HG03432 (cell line): ENCODE data around the gene PTGER4.
"Not testable (repeated sequence)": the region's sequence is repeated elsewhere in the genome, so short reads cannot be mapped to it uniquely, and the experiment has no call there.

Source experiments
- ATAC-seq: cut with Tn5 transposase; IDR thresholded peaks from one replicate; pipeline ENCODE4 v1.9.1; 2021; ENCODE audit warnings: mild to moderate bottlenecking, moderate library complexity; ENCODE audit not compliant: unreplicated experiment

The PTGER4 gene

DNA sequence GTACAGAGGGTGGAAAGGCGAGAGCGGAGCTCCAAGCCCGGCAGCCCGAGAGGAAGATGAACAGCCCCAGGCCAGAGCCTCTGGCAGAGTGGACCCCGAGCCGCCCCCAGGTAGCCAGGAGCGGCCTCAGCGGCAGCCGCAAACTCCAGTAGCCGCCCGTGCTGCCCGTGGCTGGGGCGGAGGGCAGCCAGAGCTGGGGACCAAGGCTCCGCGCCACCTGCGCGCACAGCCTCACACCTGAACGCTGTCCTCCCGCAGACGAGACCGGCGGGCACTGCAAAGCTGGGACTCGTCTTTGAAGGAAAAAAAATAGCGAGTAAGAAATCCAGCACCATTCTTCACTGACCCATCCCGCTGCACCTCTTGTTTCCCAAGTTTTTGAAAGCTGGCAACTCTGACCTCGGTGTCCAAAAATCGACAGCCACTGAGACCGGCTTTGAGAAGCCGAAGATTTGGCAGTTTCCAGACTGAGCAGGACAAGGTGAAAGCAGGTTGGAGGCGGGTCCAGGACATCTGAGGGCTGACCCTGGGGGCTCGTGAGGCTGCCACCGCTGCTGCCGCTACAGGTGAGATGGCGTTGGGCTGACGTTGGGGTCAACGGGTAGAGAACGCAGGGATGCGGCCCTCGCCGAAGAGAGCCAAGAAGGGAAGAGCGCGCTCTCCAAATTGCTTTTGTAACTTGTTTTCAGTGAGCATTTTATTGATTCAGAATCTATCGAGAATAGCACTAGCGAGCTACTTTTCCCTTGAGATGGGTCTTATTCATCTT lies at the start of gene PTGER4:
TSS of gene PTGER4 (plus strand) at position 3 of the 769 bp plus-strand sequence. CDS start 1,079 bp downstream, outside the sequence.
- ATAC-seq: peak; percentile 36

DNA sequence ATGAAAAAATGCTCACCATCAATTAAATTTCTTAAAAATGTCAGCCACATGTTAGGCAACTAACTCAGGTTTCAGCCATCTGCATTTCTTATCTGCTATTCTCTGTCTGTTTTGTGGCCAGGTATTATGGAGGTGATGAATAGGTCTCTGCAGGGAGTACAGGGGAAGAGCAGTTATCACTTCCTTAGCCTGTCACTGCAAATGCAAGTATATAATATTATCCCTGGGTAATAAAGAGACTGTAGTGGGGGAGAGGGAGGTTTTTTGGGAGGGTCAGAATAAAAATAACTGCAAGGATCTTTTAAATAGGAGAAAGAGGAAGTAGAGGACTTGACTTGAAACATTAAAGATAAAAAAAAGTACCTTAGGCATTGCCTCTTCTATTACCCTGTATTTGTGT lies 49.6 kb upstream of the PTGER4 start:
- ATAC-seq: no peak

DNA sequence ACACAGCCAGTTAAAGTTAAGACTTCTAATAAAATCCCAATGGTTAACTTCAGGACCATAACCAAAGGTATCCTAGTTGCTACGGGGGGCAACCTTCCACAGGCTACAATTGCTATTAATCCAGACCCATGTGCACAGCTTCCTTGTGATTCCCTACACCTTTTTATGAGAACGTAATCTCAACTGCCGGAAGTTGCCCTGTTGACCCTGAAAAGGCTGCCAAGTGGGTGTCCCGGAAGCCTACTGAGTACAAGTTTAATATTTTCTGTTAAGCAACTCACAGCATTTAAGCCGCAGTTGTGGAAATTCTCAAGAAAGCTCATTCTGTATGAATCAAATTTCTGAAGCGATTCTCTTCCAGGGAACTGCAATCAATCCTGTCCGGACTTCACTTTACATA lies 48.5 kb upstream of the PTGER4 start:
- no peak for ATAC-seq

DNA sequence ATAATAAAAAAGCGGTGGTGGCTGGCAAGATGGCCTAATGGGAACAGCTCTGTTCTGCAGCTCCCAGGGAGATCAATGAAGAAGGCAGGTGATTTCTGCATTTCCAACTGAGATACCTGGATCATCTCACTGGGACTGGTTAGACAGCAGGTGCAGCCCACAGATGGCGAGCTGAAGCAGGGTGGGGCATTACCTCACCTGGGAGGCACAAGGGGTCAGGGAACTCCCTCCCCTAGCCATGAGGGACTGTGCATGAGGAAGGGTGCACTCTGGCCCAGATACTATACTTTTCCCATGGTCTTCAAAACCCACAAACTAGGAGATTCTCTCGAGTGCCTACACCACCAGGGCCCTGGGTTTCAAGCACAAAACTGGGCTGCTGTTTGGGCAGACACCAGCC lies 45.6 kb upstream of the PTGER4 start:
- ATAC-seq: no peak

DNA sequence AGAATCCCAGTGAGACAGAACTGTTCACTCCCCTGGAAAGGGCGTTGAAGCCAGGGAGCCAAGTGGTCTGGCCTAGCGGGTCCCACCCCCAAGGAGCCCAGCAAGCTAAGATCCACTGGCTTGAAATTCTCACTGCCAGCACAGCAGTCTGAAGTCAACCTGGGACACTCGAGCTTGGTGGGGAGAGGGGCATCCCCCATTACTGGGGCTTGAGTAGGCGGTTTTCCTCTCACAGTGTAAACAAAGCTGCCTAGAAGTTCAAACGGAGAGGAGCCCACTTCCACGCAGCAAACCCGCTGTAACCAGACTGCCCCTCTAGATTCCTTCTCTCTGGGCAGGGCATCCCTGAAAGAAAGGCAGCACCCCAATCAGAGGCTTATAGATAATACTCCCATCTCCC lies 45.1 kb upstream of the PTGER4 start:
- no peak for ATAC-seq

DNA sequence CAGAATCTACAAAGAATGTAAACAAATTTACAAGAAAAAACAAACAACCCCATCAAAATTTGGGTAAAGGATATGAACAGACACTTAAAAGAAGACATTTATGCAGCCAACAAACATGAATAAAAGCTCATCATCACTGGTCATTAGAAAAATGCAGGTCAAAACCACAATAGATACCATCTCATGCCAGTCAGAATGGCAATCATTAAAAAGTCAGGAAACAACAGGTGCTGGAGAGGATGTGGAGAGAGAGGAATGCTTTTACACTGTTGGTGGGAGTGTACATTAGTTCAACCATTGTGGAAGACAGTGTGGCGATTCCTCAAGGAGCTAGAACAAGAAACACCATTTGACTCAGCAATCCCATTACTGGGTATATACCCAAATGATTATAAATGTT lies 40.2 kb upstream of the PTGER4 start:
- ATAC-seq: not testable (repeated sequence)

DNA sequence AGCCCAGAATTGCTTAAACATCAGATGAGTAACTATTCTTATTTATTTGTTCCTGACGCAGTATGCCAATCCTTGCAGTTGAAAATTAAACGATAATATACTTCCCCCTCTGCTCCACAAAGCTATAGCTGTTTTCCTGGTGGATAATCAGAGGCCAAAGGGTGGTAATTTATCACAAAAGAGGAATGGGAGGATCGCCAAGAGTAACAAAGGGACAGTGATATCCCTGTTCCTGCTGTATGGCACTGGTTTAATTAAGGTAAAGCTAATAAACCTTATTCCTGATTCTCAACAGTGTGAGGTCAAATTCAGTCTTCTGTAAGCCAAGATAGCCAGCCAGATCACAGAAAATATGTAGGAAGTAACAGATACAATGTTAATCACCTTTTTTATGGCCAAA lies 33.4 kb upstream of the PTGER4 start:
- ATAC-seq: no peak

DNA sequence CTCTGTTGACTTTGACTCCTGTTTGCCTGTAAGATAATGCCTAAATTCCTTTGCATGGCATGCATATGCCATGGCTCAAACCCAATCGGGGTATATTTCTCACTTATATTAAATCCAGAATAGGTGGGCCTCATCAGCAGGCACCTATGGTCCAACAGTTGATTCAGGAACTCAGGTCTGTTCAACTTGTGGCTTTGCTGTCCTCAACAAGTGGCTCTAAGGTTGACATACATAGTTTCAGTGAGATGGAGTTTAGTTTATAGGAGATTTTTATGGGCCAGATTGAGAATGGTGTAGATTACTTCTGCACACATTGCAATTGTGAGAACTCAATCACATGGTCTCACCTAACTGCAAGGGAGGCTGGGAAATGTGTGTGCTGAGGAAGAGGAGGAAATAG lies 31.6 kb upstream of the PTGER4 start:
- ATAC-seq: no peak

DNA sequence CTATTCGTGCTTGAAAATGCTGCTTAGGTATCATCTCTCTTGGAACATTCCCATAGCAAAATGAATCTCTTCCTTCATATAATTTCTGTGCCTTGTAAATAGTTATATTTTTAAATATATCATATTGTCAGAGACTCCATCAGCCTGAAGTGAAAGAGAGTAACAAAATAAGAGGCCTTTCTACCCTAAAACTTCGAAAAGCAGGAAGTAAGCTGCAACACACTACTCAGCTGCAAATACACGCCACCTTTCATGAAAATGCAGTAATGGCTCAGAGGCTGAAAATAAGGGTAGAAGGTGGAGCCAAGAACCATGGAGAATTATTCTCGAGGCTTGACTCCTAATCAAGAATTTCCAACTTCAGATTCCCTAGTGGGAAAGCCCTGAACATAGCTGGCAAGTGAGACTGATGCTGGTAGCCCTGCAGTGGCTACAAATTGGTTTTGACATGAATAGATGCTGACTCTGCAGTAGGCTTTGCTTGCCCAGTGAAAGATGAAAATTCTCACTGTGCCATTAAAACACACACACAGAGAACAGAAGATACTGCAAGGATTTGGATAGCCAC lies 30.2 kb upstream of the PTGER4 start:
- no peak for ATAC-seq

DNA sequence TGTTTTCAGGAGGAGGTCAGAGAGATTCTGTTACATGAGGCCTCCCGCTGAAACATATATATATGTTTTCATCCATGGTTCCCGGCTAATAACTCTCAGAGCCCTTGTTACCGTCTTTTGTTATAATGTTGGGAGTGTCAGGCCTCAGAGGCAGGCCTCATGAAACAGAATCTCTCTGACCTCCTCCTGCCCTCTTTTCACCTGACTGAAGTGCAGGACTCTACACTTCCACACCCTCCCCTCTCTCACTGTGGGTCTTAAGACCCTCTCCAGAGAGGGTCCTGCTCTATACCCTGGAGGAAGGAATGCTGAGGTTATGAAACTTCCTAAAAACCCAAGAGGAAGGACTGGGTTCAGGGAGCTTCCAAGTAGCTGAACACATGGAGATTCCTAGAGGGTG lies 28.5 kb upstream of the PTGER4 start:
- no peak for ATAC-seq

DNA sequence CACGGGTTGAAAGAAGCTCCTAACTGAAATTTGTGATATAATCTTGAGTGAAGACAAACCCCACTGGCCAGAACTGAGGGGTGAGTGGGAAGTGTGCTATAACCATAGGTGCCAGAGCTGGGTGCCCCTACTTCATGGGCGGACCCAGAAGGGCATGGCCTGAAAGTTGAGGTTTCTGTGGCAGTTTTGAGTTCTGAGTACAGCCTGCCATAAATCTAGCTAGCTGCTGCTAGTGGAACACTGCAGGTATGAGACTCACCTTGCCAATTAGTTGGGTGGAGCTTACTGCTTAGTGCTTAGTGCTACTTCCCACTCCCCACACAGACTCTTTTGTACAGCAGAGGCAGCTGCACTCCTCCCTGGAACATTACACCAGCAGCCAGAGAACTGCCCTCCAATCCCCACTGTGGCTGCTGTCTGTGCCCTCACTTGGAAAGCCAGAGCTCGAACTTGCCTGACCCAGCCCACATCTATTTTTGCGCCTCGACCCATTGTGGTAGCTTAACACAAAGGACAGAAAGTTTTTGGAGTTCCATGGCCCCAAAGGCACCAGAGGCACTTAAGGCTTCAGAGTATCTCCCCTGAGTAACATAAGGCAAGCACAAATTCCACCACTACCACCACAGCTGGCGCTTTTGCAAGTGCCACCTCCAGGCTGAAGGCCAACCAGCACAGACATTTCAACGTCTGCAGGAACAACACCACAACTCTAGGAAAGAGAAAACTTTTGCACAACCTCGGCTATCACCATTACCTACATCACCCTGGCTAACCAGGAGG lies 27.1 kb upstream of the PTGER4 start:
- ATAC-seq: peak; percentile 13

DNA sequence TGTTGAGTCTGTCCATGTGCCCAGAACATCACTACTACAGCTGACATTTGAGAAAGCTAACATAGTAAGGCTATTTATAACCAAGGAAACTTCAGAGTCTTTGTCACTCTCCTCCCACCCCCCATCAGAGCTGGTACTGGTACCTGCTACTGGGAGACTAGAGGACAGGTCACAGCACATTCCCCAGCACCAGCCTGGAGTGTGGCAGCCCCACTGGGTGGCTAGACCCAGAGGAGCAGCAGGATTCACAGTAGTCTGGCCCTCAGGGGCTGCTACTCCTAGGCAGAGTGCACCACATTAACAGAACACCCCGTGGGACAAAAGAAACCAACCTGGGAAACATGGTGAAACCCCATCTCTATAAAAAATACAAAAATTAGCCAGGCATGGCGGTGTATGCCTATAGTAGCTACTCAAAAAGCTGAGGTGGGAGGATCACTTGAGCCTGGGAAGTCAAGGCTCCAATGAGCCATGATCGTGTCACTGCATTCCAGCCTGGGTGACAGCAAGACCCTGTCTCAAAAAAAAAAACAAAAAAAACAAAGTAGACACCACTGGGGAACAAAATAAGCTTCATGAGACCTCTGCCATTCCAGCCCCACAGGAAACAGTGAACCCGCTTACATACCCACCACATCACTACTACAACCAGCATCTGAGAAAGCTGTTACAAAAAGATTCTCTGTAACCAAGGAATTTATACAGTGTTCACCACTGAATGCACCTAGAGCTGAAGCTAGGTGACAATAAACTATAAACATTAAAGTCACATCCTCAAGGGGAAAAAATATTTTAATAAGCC lies 26.3 kb upstream of the PTGER4 start:
- ATAC-seq: peak; percentile 53

DNA sequence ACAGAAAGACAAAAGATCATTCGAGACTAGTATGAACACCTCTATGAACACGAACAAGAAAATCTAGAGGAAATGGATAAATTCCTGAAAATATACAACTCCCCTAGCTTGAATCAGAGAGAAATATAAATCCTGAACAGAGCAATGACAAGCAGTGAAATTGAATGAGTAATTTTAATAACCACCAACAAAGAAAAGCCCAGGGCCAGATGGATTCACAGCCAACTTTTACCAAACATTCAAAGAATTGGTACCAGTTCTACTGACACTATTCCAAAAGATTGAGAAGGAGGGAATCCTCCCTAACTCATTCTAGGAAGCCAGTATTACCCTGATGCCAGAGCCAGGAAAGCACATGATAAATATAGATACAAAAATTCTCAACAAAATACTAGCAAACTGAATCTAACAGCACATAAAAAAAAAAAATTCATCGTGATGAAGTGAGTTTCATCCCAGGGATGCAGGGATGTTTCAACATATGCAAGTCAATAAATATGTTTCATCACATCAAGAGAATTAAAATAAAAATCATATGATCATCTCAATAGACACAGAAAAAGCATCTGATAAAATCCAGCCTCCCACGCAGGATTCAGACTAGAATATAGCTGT lies 25.2 kb upstream of the PTGER4 start:
- ATAC-seq: no peak

DNA sequence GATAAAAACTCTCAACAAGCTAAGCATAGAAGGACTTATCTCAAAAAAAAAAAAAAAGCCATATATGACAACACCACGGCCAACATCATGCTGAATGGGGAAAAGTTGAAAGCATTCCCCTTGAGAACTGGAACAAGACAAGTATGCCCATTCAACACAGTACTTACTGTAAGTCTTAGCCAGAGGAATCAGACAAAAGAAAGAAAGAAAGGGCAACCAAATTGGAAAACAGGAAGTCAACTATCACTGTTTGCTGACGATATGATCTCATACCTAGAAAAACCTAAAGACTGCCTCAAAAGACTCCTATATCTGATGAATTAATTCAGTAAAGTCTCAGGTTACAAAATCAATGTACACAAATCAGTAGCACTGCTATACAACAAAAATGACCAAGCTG lies 24.6 kb upstream of the PTGER4 start:
- ATAC-seq: no peak

DNA sequence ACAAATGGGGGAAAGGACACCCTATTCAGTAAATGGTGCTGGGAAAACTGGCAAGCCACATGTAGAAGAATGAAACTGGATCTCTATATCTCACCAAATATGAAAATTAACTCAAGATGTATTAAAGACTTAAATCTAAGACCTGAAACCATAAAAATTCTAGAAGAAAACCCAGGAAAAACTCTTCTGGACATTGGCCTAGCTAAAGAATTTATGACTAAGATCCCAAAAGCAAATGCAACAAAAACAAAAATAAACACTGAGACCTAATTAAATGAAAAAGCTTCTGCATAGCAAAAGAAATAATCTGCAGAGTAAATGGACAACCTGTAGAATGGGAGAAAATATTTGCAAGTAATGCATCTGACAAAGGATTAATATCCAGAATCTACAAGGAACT lies 23.6 kb upstream of the PTGER4 start:
- ATAC-seq: not testable (repeated sequence)

DNA sequence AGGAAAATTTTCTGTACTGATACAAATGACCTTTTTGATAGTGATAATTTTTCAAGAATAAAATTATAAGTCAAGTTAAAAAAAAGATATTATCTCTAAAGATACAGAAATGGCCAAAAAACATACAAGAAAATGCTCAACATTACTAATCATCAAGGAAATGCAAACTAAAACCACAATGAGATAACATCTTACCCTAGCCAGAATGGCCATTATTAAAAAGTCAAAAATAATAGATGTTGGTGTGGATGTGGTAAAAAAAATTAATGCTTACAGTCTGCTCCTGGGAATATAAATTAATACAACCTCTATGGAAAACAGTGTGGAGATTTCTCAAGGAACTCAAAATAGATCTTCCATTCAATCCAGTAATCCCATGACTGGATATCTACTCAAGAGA lies 22.9 kb upstream of the PTGER4 start:
- ATAC-seq: no peak

DNA sequence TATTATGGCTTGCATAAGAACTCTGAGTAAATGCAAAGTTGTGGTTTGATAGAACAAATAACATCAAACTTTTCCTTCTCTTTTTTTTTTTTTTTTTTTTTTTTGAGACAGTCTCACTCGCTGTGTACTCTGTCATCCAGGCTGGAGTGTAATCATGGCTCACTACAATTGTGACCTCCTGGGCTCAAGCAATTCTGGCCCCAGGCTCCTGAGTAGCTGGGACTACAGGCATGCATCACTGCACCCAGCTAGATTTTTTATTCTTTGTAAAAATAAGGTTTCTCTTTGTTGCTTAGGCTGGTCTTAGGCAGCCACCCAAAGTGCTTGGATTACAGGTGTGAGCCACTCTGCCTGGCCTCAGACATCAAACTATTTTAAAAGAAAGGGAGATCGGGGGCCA lies 19.0 kb upstream of the PTGER4 start:
- ATAC-seq: no peak

DNA sequence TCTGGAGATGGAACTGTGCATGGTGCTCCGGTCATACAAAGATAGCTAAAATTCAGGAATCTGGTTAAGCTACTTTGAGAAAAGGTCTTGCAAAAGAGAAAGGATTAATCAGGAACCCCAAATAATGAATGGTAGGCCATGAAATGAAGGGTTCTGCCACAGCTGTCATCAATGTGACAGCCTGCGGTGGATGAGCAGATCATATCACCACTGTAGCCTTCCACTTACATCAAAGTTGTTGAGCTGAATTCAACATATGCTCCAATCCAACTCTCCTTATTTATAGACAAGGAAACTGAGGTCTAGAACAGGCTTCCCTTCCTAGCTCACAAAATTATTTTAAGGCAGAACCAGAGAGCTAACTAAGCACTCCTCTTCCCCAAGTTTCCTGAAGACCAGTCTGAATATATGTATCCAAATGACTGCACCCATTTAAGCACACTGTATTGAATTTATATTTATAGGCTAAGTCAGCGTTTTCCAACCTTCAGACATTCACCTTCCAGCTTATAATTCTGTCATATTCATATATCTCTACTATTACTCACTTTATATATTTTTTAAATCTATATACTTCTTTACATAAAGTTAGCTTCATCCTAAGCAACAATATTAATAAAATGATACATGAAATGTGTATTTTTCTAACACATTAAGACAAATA lies 13.9 kb upstream of the PTGER4 start:
- ATAC-seq: no peak

DNA sequence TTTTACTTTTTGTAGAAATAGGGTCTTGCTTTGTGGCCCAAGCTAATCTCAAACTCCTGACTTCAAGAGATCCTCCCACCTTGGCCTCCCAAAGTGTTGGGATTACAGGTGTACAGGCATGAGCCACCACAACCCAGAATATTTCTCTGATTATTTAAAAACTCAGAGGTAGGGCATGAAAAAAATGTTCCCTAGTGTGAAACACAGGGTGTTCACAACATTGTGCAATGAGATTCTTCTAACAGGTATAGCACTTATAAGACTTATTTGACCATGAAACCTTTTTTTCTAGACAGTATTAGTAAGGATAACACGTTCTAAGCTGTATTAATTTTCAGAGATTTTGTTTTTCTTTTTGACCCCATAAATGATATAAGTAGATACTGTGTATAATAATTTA lies 13.1 kb upstream of the PTGER4 start:
- ATAC-seq: no peak

DNA sequence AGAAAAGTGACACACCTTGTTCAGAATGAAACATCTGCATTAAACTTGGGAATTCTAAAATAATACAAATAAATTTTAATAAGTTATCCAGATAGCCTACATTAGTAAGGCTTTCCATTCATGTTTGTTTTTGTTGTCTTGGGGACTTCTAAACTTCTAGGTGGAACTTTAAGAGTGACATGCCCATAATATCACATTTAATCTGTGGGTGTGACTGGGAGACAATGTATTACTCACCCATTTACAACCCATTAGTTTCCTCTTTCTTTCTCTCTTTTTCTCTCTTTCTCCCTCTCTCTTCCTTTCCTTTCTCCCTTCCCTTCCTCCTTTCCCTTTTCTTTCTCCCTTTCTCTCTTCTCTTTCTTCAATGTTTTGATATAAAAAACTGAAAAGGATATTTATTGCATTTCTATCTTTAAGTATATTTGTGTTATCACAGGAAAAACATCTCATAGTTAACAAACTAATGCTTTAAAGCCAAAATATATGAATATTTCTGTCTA lies 12.5 kb upstream of the PTGER4 start:
- ATAC-seq: no peak
